NCI-H1105 treated with DMSO at 0.1 percent for 48 hours (cell line): Measurements from ENCODE around the gene DRD2.

Source experiments
- DNase-seq: peaks from one replicate; lab custom pipeline; 2025; lab: John Stamatoyannopoulos, UW

Gene DRD2

GRCh38 chr11:113484223-113484622 is 9.0 kb upstream of the DRD2 start:
- DNase-seq, result no peak

GRCh38 chr11:113481672-113482071 is 6.5 kb upstream of the DRD2 start:
- DNase-seq, result no peak

GRCh38 chr11:113481226-113481625 is 6.0 kb upstream of the DRD2 start:
- DNase-seq, result no peak

- DNase-seq, result no peak
Measured at GRCh38 chr11:113477321-113477720, 2.1 kb upstream of the DRD2 start.

GRCh38 chr11:113476553-113476952 is 1.4 kb upstream of the DRD2 start:
- DNase-seq, result no peak

- DNase-seq, result peak; percentile 23
Measured at GRCh38 chr11:113474362-113475159, 637 bp downstream of the DRD2 start.

GRCh38 chr11:113473983-113474361 is 1.2 kb downstream of the DRD2 start:
- DNase-seq, result peak; percentile 39

GRCh38 chr11:113472471-113472870 is 2.7 kb downstream of the DRD2 start:
- DNase-seq, result no peak

- no peak for DNase-seq
Measured at GRCh38 chr11:113470233-113470632, 5.0 kb downstream of the DRD2 start.

GRCh38 chr11:113468726-113469345 is 6.4 kb downstream of the DRD2 start:
- no peak for DNase-seq

- no peak for DNase-seq
Measured at GRCh38 chr11:113467545-113467944, 7.7 kb downstream of the DRD2 start.

GRCh38 chr11:113465786-113466185 is 9.4 kb downstream of the DRD2 start:
- no peak for DNase-seq

- DNase-seq, result no peak
Measured at GRCh38 chr11:113464416-113464815, 10.8 kb downstream of the DRD2 start.

- no peak for DNase-seq
Measured at GRCh38 chr11:113462830-113463229, 12.4 kb downstream of the DRD2 start.

- no peak for DNase-seq
Measured at GRCh38 chr11:113461639-113462038, 13.6 kb downstream of the DRD2 start.

- DNase-seq, result no peak
Measured at GRCh38 chr11:113460469-113460868, 14.7 kb downstream of the DRD2 start.

- DNase-seq, result no peak
Measured at GRCh38 chr11:113458189-113458588, 17.0 kb downstream of the DRD2 start.

- DNase-seq, result peak; percentile 40
Measured at GRCh38 chr11:113457784-113458183, 17.4 kb downstream of the DRD2 start.

GRCh38 chr11:113454455-113454854 is 20.7 kb downstream of the DRD2 start:
- DNase-seq, result no peak

- no peak for DNase-seq
Measured at GRCh38 chr11:113449743-113450142, 25.5 kb downstream of the DRD2 start.

- no peak for DNase-seq
Measured at GRCh38 chr11:113448316-113448677, 26.9 kb downstream of the DRD2 start.

GRCh38 chr11:113447621-113448315 is 27.4 kb downstream of the DRD2 start:
- DNase-seq, result no peak

GRCh38 chr11:113446938-113447337 is 28.3 kb downstream of the DRD2 start:
- DNase-seq, result no peak
